Measurements from ENCODE around the gene NHERF2. TPM values are rescaled to one million over a fixed set of nuclear protein-coding genes. Genes with fewer than 3 reads are reported as not detected.
A peak's percentile ranks its signal among the peaks of the same experiment; 100 is the strongest.

The NHERF2 gene
- total RNA-seq, 4 donors from 2014 or later: 52.8 to 166 (median 84.9) TPM

- no peak for DNase-seq (ENCODE audit: low spot score)
Measured at GRCh38 chr16:2035431-2036199, 8.9 kb downstream of the NHERF2 start.

GRCh38 chr16:2036200-2036966 is 9.7 kb downstream of the NHERF2 start:
- TF ChIP-seq CTCF (IDR thresholded peaks at IDR 0.05): no peak
- no peak for DNase-seq (ENCODE audit: low spot score)
- no peak for ATAC-seq (ENCODE audit: low FRiP score)

More at GRCh38 chr16:2035431-2036199, 8.9 kb downstream of the NHERF2 start:
- ATAC-seq (ENCODE audit: low FRiP score): peak; percentile 5
- no peak for TF ChIP-seq CTCF (IDR thresholded peaks at IDR 0.05)

GRCh38 chr16:2037115-2037514 is 10.4 kb downstream of the NHERF2 start:
- ATAC-seq (ENCODE audit: low FRiP score) (no peak), DNase-seq (ENCODE audit: low spot score) (no peak)
- no peak for TF ChIP-seq CTCF (IDR thresholded peaks at IDR 0.05)

GRCh38 chr16:2037647-2038381 is 11.1 kb downstream of the NHERF2 start:
- no peak for TF ChIP-seq CTCF (IDR thresholded peaks at IDR 0.05)
- no peak for DNase-seq (ENCODE audit: low spot score)
- no peak for ATAC-seq (ENCODE audit: low FRiP score)

DNA sequence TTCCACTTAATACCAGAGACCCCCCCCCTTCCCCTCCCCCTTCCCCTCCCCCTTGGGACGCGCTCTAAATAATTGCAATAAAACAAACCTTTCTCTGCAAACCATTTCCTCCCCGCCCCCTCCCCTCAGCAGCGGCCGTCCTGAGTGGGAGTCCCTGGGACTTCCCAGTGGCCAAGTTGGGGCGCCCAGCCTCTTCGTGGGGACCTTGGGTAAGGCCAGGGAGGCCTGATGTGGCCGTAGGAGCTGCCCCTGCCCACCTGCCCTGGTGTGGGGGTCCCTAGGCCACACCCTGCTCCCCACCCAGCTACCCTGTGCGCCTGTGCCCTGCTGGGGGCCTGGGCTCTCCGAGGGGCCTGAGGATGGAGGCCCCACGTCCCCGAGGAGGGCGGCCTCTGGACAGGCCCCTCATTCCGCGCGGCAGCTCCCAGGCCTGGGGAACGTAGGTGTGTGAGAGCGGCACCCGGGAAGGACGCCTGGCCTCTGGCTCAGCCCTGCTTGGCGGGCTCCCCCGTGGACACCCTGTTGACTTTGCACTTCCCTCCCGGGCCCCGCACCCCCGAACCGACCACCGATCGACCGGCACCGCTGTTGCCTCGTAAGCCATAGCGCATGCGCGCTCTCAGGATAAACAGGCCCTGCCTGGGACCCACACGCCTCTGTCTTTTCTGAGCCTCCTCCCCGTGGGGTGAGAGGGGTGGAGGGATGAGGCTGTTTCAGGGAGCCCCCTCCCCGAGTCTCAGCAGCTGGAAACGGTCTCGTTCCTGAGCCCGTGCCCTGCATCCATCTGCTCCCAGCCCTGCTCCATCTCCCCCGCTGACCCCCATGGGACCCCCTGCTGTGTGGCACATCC is 11.9 kb downstream of the NHERF2 start:
- no peak for ATAC-seq (ENCODE audit: low FRiP score)
- DNase-seq (ENCODE audit: low spot score): no peak
- no peak for TF ChIP-seq CTCF (IDR thresholded peaks at IDR 0.05)

DNA sequence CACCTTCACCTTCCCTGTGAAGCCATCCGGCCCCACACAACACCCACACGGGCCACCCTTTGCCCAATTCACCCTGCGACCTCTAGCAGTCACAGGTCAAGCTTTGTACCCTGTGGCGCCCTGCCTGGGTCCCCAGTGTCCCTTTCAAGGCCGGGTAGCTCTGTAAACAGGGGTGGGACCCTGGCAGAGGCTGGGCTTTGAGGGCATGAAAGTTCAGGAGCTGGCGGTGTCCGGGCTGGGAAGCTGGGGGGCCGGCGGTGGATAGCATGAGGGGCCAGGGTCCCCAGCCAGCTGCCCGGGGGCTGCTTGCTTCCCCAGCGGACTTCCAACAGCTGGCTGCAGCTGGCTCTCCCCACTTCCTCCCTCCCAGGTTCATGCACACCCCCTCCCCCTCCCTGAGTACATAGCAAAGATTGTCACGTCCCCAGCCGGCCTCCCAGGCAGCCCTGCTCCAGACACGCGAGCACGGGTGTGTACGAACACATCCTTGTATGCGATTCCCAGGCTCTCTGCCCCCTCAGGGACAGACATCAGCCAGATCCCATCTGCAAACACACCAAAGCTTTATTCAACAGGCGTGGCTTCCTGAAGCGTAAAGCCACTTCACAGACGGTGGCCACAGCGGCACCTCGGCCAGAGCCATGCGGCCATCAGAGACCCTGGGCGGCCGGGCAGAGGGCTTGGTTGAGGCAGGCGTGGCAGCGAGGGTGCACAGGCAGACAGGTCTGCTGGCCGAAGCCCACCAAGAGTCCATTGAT is 12.8 kb downstream of the NHERF2 start:
- no peak for DNase-seq (ENCODE audit: low spot score)
- TF ChIP-seq CTCF (IDR thresholded peaks at IDR 0.05): no peak
- no peak for ATAC-seq (ENCODE audit: low FRiP score)

All from omental fat pad (tissue), 4 donors.